HCT116 (cell line): ENCODE data around the gene AMER3. TPM values are rescaled to one million over a fixed set of nuclear protein-coding genes. Genes with fewer than 3 reads are reported as not detected.

Source experiments
- ATAC-seq: fragments of 200-7000 bp; cut with Tn5 transposase; 2 replicates; pipeline ENCODE4 v1.9.1; 2020; ENCODE audit warnings: mild to moderate bottlenecking, moderate library complexity
- BruUV-seq: library from RNA; stranded (reverse); fragments of 400-500 nt; replicated peaks from 2 replicates; lab custom pipeline; 2021; lab: Mats Ljungman, UMichigan
- CTCF ChIA-PET: fragments of 300-600 bp; sonication (Branson Sonifier 250); formaldehyde crosslinking; loops from one replicate; lab custom pipeline; 2021; ENCODE audit warnings: antibody characterized with exemption; lab: Charles Lee
- POLR2A ChIA-PET: fragments of 300-600, 350-600 bp; sonication (Branson Sonifier 250); formaldehyde crosslinking; loops from one replicate; lab custom pipeline; 2021; ENCODE audit warnings: antibody characterized with exemption; lab: Charles Lee
- RAD21 ChIA-PET, 2 experiments: fragments of 300-600 bp; sonication (Branson Sonifier 250); formaldehyde crosslinking; loops; one replicate each; lab custom pipeline; 2023; ENCODE audit warnings: low total read pairs in 2 of 2; ENCODE audit not compliant: uncharacterized antibody in 2 of 2, unreplicated experiment in 2 of 2, low non-redundant PET in 1 of 2; lab: Charles Lee
- DNase-seq: peaks from one replicate; pipeline ENCODE4 v3.0.0-alpha.2; 2010; ENCODE audit warnings: low read depth, low spot score
- H2AFZ ChIP-seq: fragments of 200-600 bp; shearing (Covaris generic), sonication (generic); 2 replicates; pipeline ENCODE4 v1.6.1; 2017; ENCODE audit warnings: low read depth, mixed run types, mixed read lengths, antibody characterized with exemption, low read length; ENCODE audit not compliant: poor library complexity, severe bottlenecking
- H3K27ac ChIP-seq: 2 replicates; pipeline ENCODE4 v1.5.1; 2012; ENCODE audit warnings: low read depth, low read length
- H3K27me3 ChIP-seq: fragments of 200-600 bp; sonication (generic); 2 replicates; pipeline ENCODE4 v1.6.1; 2016; ENCODE audit warnings: mixed run types, low read length, mixed read lengths; ENCODE audit not compliant: insufficient read depth
- H3K36me3 ChIP-seq, 2 experiments: fragments of 200-500 bp in 1 of 2; fragments of 200-600 bp in 1 of 2; sonication (Bioruptor generic) in 1 of 2; sonication (generic) in 1 of 2; 2 replicates each; pipeline versions ENCODE4 v1.5.1 to v1.6.1; 2014 to 2016; ENCODE audit warnings: low read length in 2 of 2, inconsistent platforms in 1 of 2, mixed read lengths in 1 of 2, mixed run types in 1 of 2; ENCODE audit not compliant: insufficient read depth in 2 of 2, control insufficient read depth in 1 of 2
- H3K4me1 ChIP-seq, 2 experiments: fragments of 200-600 bp in 1 of 2; sonication (generic) in 1 of 2; 2 replicates each; pipeline versions ENCODE4 v1.5.1 to v1.6.1; 2012 to 2017; ENCODE audit warnings: low read length in 2 of 2, inconsistent platforms in 1 of 2, mild to moderate bottlenecking in 1 of 2, mixed read lengths in 1 of 2, mixed run types in 1 of 2, moderate library complexity in 1 of 2; ENCODE audit not compliant: insufficient read depth in 2 of 2, control insufficient read depth in 1 of 2
- H3K4me2 ChIP-seq: fragments of 200-600 bp; sonication (generic); 2 replicates; pipeline ENCODE4 v1.6.1; 2017; ENCODE audit warnings: mixed run types, low read length, mixed read lengths
- H3K4me3 ChIP-seq, 2 experiments: fragments of 200-600 bp in 1 of 2; sonication (generic) in 1 of 2; replicated peaks in 1 of 2; 2 replicates each; pipeline ENCODE4 v1.5.1; 2011 to 2016; ENCODE audit warnings: low read length in 2 of 2, control low read depth in 1 of 2, low read depth in 1 of 2, mild to moderate bottlenecking in 1 of 2, mixed read lengths in 1 of 2, mixed run types in 1 of 2
- H3K79me2 ChIP-seq: fragments of 200-600 bp; sonication (generic); 2 replicates; pipeline ENCODE4 v1.6.1; 2017; ENCODE audit warnings: mild to moderate bottlenecking, mixed run types, low read length, moderate library complexity, mixed read lengths; ENCODE audit not compliant: insufficient read depth
- H3K9ac ChIP-seq: fragments of 200-600 bp; sonication (generic); 2 replicates; pipeline ENCODE4 v1.6.1; 2016; ENCODE audit warnings: low read length, mixed read lengths
- H3K9me2 ChIP-seq: fragments of 200-600 bp; sonication (generic), shearing (Covaris generic); 2 replicates; pipeline ENCODE4 v1.6.1; 2017; ENCODE audit warnings: mixed run types, mild to moderate bottlenecking, moderate library complexity; ENCODE audit not compliant: insufficient read depth
- H3K9me3 ChIP-seq, 2 experiments: fragments of 200-500 bp in 1 of 2; fragments of 200-600 bp in 1 of 2; sonication (Bioruptor generic) in 1 of 2; sonication (generic) in 1 of 2; 2 replicates each; pipeline ENCODE4 v1.6.1; 2014 to 2017; ENCODE audit warnings: low read length in 2 of 2, mixed read lengths in 2 of 2, inconsistent platforms in 1 of 2, low read depth in 1 of 2, mild to moderate bottlenecking in 1 of 2, mixed run types in 1 of 2, moderate library complexity in 1 of 2; ENCODE audit not compliant: control insufficient read depth in 1 of 2, insufficient read depth in 1 of 2
- H4K20me1 ChIP-seq: fragments of 200-600 bp; sonication (generic), shearing (Covaris generic); 2 replicates; pipeline ENCODE4 v1.6.1; 2017; ENCODE audit warnings: mixed run types, mild to moderate bottlenecking, moderate library complexity; ENCODE audit not compliant: insufficient read depth
- ELF1 ChIP-seq: IDR thresholded peaks from 2 replicates; pipeline ENCODE4 v1.6.1; 2012; ENCODE audit warnings: low read depth, borderline replicate concordance
- EZH2 ChIP-seq: fragments of 200-600 bp; sonication (generic); IDR thresholded peaks from 2 replicates; pipeline ENCODE4 v1.6.1; 2017; ENCODE audit warnings: antibody characterized with exemption, mixed run types
- POLR2AphosphoS5 ChIP-seq: IDR thresholded peaks from 2 replicates; pipeline ENCODE4 v1.6.1; 2011; ENCODE audit warnings: mild to moderate bottlenecking, low read depth, low read length, moderate library complexity
- RAD21 ChIP-seq: IDR thresholded peaks from 2 replicates; pipeline ENCODE4 v1.6.1; 2012; ENCODE audit warnings: low read depth, mild to moderate bottlenecking
- REST ChIP-seq: IDR thresholded peaks from 2 replicates; pipeline ENCODE4 v1.6.1; 2012; ENCODE audit warnings: low read depth
- YY1 ChIP-seq: IDR thresholded peaks from 2 replicates; pipeline ENCODE4 v1.6.1; 2011; ENCODE audit warnings: low read length, low read depth, moderate library complexity, mild to moderate bottlenecking; ENCODE audit not compliant: insufficient replicate concordance; ENCODE audit errors: extremely low read depth
- ZNF274 ChIP-seq: fragments of 200-500 bp; sonication (Bioruptor generic); IDR thresholded peaks from 2 replicates; pipeline ENCODE4 v1.6.1; 2014; ENCODE audit warnings: mild to moderate bottlenecking, low read depth, low read length, inconsistent platforms
- intact Hi-C: fragments of 100-400 bp; cut with micrococcal nuclease; formaldehyde crosslinking; loops from 2 replicates; pipeline ENCODE4 v1.10.0; 2022
- total RNA-seq: library from RNA; stranded (reverse); gene quantifications from one replicate; pipeline ENCODE4 v1.2.1, GENCODE V29; 2021; ENCODE audit not compliant: unreplicated experiment
- TF ChIP-seq, protein P1 (sequence below): IDR thresholded peaks from 2 replicates; pipeline ENCODE4 v1.6.1; 2012
- TF ChIP-seq, protein P2 (sequence below): IDR thresholded peaks from 2 replicates; pipeline ENCODE4 v1.6.1; 2012

Gene AMER3
- total RNA-seq, 1 experiment from 2014 or later = not detected

DNA sequence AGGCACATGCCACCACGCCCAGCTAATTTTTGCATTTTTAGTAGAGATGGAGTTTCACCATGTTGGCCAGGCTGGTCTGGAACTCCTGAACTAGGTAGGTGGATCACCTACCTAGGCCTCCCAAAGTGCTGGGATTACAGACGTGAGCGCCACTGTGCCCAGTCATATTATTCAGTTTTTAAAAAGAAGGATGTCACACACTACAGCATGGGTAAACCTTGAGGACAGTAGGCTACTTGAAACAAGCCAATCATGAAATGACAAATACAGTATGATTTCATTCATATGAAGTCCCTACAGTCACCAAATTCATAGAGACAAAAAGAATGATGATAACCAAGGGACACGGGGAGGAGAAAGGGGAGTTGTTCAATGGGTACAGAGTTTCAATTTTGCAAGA lies 50.3 kb downstream of the AMER3 start:
- DNase-seq = no peak
- BruUV-seq = no TSS peak
- Histone ChIP-seq H3K27ac (no peak overlapping the region), H3K36me3 (no peaks in the 10 kb centered on the region), H4K20me1 (no peaks in the 10 kb centered on the region), H3K9me2 (no peaks in the 10 kb centered on the region), H3K9ac (no peak overlapping the region), H3K27me3 (no peaks in the 10 kb centered on the region), H3K79me2 (no peaks in the 10 kb centered on the region), H3K4me3 (no peak overlapping the region), H3K4me2 (no peak overlapping the region), H3K9me3 (no peaks in the 10 kb centered on the region), H3K4me1 (peaks cover 11 to 22% of the 10 kb centered on the region in 2 experiments; a peak in 3 of 4 replicates), H2AFZ (no peak overlapping the region)
- TF ChIP-seq POLR2AphosphoS5 (no peak), RAD21 (no peak), ZNF274 (no peak), ELF1 (no peak), REST (no peak), EZH2 (no peak), YY1 (no peak)
- TF ChIP-seq, protein P1, sequence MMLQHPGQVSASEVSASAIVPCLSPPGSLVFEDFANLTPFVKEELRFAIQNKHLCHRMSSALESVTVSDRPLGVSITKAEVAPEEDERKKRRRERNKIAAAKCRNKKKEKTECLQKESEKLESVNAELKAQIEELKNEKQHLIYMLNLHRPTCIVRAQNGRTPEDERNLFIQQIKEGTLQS = no peak
- TF ChIP-seq, protein P2, sequence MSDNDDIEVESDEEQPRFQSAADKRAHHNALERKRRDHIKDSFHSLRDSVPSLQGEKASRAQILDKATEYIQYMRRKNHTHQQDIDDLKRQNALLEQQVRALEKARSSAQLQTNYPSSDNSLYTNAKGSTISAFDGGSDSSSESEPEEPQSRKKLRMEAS = no peak
- no peak for ATAC-seq
- RAD21 ChIA-PET = no interaction called here
- intact Hi-C loops = no loop called here
- POLR2A ChIA-PET = no interaction called here
- CTCF ChIA-PET = no interaction called here
